Esophagus muscularis mucosa (tissue), 4 donors: ENCODE results near the gene TENT5A. TPM values are rescaled to one million over a fixed set of nuclear protein-coding genes. Genes with fewer than 3 reads are reported as not detected.
"Not testable (repeated sequence)": the region's sequence is repeated elsewhere in the genome, so short reads cannot be mapped to it uniquely, and the experiment has no call there.

Experiments
- DNase-seq: peaks from one replicate; pipeline ENCODE4 v3.0.0-alpha.2; 2017; ENCODE audit errors: extremely low spot score
- H3K27ac ChIP-seq, 4 donors: fragments of 200-600 bp; sonication (generic); replicated peaks in 1 of 4; 1 replicate in 3 of 4; 2 replicates in 1 of 4; pipeline ENCODE4 v1.5.1; 2016 to 2019; ENCODE audit warnings: mild to moderate bottlenecking in 1 of 4
- H3K27me3 ChIP-seq, 4 donors: fragments of 200-600 bp; sonication (generic); one replicate each; pipeline versions ENCODE4 v1.5.1 to v1.6.0; 2016 to 2019
- H3K36me3 ChIP-seq, 4 donors: fragments of 200-600 bp; sonication (generic); one replicate each; pipeline ENCODE4 v1.5.1; 2016 to 2019
- H3K4me1 ChIP-seq, 4 donors: fragments of 200-600 bp; sonication (generic); one replicate each; pipeline ENCODE4 v1.5.1; 2016 to 2019
- H3K4me3 ChIP-seq, 4 donors: fragments of 200-600 bp; sonication (generic); 1 replicate in 2 of 4; 2 replicates in 2 of 4; pipeline ENCODE4 v1.5.1; 2016 to 2019; ENCODE audit warnings: mild to moderate bottlenecking in 4 of 4, moderate library complexity in 1 of 4
- H3K9me3 ChIP-seq, 4 donors: fragments of 200-600 bp; sonication (generic); 1 replicate in 3 of 4; 2 replicates in 1 of 4; pipeline ENCODE4 v1.5.1; 2016 to 2019
- EP300 ChIP-seq: sonication (generic); formaldehyde crosslinking; IDR thresholded peaks from one replicate; pipeline ENCODE4 v1.6.1; 2017; ENCODE audit warnings: antibody characterized with exemption
- POLR2A ChIP-seq: fragments of 450-650 bp; IDR thresholded peaks from one replicate; pipeline ENCODE4 v1.6.1; 2017; ENCODE audit warnings: antibody characterized with exemption, moderate library complexity, mild to moderate bottlenecking, low read depth
- POLR2AphosphoS5 ChIP-seq, 2 donors: sonication (generic); formaldehyde crosslinking; IDR thresholded peaks; one replicate each; pipeline ENCODE4 v1.6.1; 2017; ENCODE audit warnings: antibody characterized with exemption in 2 of 2
- WGBS: methylation state at CpG from one replicate; pipeline ENCODE4 v1.1.5; 2018; 5-methylcytosine and 5-hydroxymethylcytosine counted together
- intact Hi-C: fragments of 100-400 bp; cut with DNase I; formaldehyde crosslinking; loops from one replicate; pipeline ENCODE4 v1.15.1; 2023
- total RNA-seq, 4 donors: library from RNA; depleted of rRNA; stranded (reverse); fragments of >200 nt; gene quantifications; one replicate each; pipeline versions ENCODE4 v1.1.0 to v1.2.1, GENCODE V29; 2016
- TF ChIP-seq, protein P1 (sequence below), 3 experiments: fragments of 200-600 bp in 2 of 3; fragments of 450-650 bp in 1 of 3; sonication (generic) in 2 of 3; IDR thresholded peaks; one replicate each; pipeline ENCODE4 v1.5.1; 2017 to 2019; ENCODE audit warnings: antibody characterized with exemption in 3 of 3, mild to moderate bottlenecking in 2 of 3, moderate library complexity in 1 of 3

The TENT5A gene
- total RNA-seq, 4 donors from 2014 or later = 8.5 to 10.4 (median 9.6) TPM

DNA sequence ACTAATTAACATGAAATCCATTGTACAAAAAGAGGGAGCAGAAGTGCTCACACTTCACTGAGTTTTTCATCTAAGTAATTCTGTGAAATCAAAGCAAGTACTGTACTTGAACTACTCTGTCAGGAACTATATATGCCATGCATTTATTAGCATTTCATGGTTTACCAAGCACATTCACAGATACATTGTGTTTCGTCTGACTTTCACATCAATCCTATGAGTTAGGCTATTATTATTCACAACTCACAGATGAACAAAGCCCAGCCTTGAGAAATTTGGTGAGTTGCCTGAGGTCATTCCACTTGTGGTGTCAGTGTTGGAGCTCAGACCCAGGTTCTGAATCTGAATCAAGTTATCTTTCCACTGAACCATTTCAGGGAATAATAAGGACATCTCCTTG is 33.7 kb upstream of the TENT5A start:
- no peak for DNase-seq
- peaks cover 0 to 12% (median 3%) of the 10 kb centered on the region in 4 donors for H3K4me1 ChIP-seq
- 78% methylated on average over 1 of the region's 1 CpG for WGBS
- H3K4me3 ChIP-seq = no peak overlapping the region
- no peaks in the 10 kb centered on the region for H3K27me3 ChIP-seq
- intact Hi-C loops = no loop called here
- no peaks in the 10 kb centered on the region for H3K9me3 ChIP-seq
- no peak overlapping the region for H3K27ac ChIP-seq
- H3K36me3 ChIP-seq = no peaks in the 10 kb centered on the region
- TF ChIP-seq EP300 = no peak
- TF ChIP-seq POLR2AphosphoS5 (IDR thresholded peaks at IDR 0.05) = no peak
- TF ChIP-seq, protein P1, sequence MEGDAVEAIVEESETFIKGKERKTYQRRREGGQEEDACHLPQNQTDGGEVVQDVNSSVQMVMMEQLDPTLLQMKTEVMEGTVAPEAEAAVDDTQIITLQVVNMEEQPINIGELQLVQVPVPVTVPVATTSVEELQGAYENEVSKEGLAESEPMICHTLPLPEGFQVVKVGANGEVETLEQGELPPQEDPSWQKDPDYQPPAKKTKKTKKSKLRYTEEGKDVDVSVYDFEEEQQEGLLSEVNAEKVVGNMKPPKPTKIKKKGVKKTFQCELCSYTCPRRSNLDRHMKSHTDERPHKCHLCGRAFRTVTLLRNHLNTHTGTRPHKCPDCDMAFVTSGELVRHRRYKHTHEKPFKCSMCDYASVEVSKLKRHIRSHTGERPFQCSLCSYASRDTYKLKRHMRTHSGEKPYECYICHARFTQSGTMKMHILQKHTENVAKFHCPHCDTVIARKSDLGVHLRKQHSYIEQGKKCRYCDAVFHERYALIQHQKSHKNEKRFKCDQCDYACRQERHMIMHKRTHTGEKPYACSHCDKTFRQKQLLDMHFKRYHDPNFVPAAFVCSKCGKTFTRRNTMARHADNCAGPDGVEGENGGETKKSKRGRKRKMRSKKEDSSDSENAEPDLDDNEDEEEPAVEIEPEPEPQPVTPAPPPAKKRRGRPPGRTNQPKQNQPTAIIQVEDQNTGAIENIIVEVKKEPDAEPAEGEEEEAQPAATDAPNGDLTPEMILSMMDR (IDR thresholded peaks at IDR 0.05) = no peak
- TF ChIP-seq POLR2A = no peak

DNA sequence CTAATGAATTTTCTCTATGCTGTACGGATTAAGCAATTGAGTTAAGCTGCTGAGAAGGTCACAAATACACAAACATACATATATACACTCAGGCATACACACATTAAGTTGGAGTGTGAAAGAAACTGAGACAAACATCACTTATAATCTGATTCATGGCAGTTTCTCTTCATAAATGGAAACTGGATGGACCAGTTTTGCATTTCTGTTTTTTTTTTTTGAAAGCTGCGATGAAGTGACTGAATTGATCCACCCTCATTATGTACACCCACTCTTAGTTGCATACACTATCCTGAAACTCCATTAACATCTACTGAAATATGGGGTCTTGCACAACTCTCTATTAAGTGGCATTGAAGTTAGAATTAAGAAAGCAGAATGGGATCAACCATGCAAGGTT is 32.9 kb upstream of the TENT5A start:
- no peak for DNase-seq
- WGBS = 89% methylated on average over 2 of the region's 2 CpGs
- Histone ChIP-seq H3K27ac (no peak overlapping the region), H3K9me3 (no peaks in the 10 kb centered on the region), H3K4me1 (peaks cover 0 to 12% (median 3%) of the 10 kb centered on the region in 4 donors), H3K36me3 (no peaks in the 10 kb centered on the region), H3K4me3 (no peak overlapping the region), H3K27me3 (no peaks in the 10 kb centered on the region)
- intact Hi-C loops = no loop called here
- TF ChIP-seq POLR2A = no peak
- no peak for TF ChIP-seq EP300
- TF ChIP-seq POLR2AphosphoS5 (IDR thresholded peaks at IDR 0.05) = no peak
- TF ChIP-seq, protein P1 (IDR thresholded peaks at IDR 0.05) = no peak

DNA sequence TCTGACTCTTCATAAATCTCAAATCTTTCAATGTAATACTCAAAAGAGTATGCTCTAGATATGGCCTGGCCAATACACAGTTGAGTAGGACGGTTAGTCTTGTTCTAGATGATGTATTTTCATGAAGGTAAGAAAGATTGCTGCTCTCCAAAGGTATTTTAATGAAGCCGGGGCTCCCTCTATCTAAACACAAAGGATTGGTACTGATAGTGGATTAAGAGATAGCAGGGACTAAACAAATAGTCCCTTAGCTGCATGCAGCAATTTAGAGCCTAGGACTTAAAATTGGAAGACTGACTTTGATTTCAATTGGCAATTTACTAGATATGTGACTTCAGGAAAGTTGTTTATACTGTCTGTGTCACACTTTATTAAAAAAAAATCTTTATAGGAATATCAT is 31.4 kb upstream of the TENT5A start:
- WGBS = 89% methylated on average over 2 of the region's 2 CpGs
- TF ChIP-seq POLR2AphosphoS5 (IDR thresholded peaks at IDR 0.05) (no peak), POLR2A (no peak), EP300 (no peak)
- TF ChIP-seq, protein P1 (IDR thresholded peaks at IDR 0.05) = no peak
- peaks cover 0 to 12% (median 3%) of the 10 kb centered on the region in 4 donors for H3K4me1 ChIP-seq
- H3K4me3 ChIP-seq = no peak overlapping the region
- DNase-seq = no peak
- no peaks in the 10 kb centered on the region for H3K36me3 ChIP-seq
- H3K9me3 ChIP-seq = no peaks in the 10 kb centered on the region
- no peak overlapping the region for H3K27ac ChIP-seq
- intact Hi-C loops = no loop called here
- H3K27me3 ChIP-seq = no peaks in the 10 kb centered on the region

DNA sequence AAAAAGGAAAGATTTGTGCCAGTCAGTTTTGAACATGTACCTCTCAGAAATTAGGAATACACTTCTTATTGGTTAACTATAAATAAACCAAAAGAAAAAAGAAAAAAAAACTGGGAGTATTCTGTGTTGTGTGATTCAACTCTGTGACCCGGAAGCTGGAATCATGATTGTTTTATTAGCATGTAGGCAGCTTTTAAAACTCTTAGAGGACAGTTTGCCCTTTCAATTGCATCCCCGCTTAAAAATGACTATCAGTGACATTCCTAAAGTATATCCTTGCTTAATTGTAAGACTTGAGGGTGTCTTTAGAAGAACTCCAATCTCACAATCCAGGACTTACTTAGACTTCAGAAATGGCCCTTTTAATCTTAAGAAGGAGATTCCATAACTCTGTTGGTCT is 29.1 kb upstream of the TENT5A start:
- H3K4me3 ChIP-seq = no peak overlapping the region
- no peak for DNase-seq
- H3K36me3 ChIP-seq = no peaks in the 10 kb centered on the region
- H3K27me3 ChIP-seq = no peaks in the 10 kb centered on the region
- TF ChIP-seq, protein P1 (IDR thresholded peaks at IDR 0.05) = no peak
- 94% methylated on average over 2 of the region's 2 CpGs for WGBS
- no peaks in the 10 kb centered on the region for H3K9me3 ChIP-seq
- H3K4me1 ChIP-seq = no peaks in the 10 kb centered on the region
- no peak overlapping the region for H3K27ac ChIP-seq
- intact Hi-C loops = no loop called here

DNA sequence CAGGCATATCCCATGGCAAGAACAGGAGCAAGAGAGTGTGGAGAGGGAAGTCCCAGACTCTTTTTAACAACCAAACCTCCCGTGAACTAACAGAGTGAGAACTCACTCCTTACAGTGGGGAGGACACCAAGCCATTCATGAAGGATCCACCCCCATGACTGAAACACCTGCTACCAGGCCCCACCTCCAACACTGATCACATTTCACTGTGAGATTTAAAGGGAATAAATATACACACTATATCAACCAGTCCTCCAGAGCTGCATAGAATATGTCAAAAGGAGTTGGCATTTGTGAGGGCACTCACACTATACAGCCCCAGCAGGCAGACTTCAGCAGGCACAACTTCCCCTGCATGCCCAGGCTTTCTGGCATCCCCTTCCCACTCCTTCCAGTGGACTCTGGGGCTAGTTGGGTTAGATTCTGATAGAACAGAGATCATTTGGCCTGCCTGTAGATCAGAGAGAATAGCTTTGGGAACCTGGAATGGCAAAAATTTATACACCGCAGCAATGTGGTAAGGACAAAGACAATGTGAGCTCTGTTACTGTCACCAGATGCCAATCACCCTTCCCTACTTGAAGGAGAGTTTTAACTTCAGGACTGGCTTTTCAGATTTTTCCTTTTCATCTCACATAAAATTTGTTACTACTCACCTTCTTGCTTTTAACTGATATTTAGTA is 25.2 kb upstream of the TENT5A start:
- no peak overlapping the region for H3K4me3 ChIP-seq
- H3K36me3 ChIP-seq = no peaks in the 10 kb centered on the region
- 97% methylated on average over 2 of the region's 2 CpGs for WGBS
- H3K9me3 ChIP-seq = no peaks in the 10 kb centered on the region
- TF ChIP-seq, protein P1 (IDR thresholded peaks at IDR 0.05) = no peak
- no peak for TF ChIP-seq POLR2AphosphoS5 (IDR thresholded peaks at IDR 0.05)
- no peaks in the 10 kb centered on the region for H3K27me3 ChIP-seq
- intact Hi-C loops = no loop called here
- H3K27ac ChIP-seq = no peak overlapping the region
- no peaks in the 10 kb centered on the region for H3K4me1 ChIP-seq
- no peak for DNase-seq

DNA sequence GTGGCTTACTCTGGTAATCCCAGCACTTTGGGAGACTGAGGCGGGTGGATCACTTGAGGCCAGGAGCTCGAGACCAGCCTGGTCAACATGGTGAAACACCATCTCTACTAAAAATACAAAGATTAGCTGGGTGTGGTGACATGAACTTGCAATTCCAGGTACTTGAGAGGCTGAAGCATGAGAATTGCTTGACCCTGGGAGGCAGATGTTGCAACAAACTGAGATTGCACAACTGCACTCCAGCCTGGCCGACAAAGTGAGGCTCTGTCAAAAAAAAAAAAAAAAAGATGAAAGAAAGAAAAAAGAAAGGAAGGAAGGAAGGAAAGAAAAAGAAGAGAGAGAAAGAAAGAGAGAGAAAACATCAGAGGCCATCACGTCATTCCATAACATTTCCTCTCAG is 23.7 kb upstream of the TENT5A start:
- H3K36me3 ChIP-seq, intact Hi-C loops, H3K9me3 ChIP-seq, H3K4me1 ChIP-seq, H3K27me3 ChIP-seq, H3K4me3 ChIP-seq, DNase-seq, H3K27ac ChIP-seq: not testable (repeated sequence)
- 80% methylated on average over 4 of the region's 4 CpGs for WGBS
